Measurements from ENCODE around the gene HMCN2. TPM values are rescaled to one million over a fixed set of nuclear protein-coding genes. Genes with fewer than 3 reads are reported as not detected.

Gene HMCN2
- total RNA-seq, 1 experiment from 2014 or later: 8.6 TPM

- Mint-ChIP-seq H3K9me3 (no peaks in the 10 kb centered on the region), H3K27me3 (ENCODE audit: low read depth) (no peaks in the 10 kb centered on the region; the same call in 1 of the 2 replicates), H3K4me3 (no peak overlapping the region), H3K36me3 (ENCODE audit: insufficient read depth in 1 of 3, low read depth in 3 of 3) (peaks cover 1 to 41% (median 18%) of the 10 kb centered on the region in 3 experiments; a peak in 4 of 7 replicates), H3K4me1 (peaks cover 0 to 27% of the 10 kb centered on the region in 2 experiments; a peak in 2 of 4 replicates), H3K27ac (no peak overlapping the region)
- Histone ChIP-seq H2BK120ac (ENCODE audit: low read depth, low read length, poor library complexity, severe bottlenecking) (no peak overlapping the region), H3K4me2 (ENCODE audit: insufficient read depth, insufficient read length, low read length) (no peak overlapping the region), H4K20me1 (ENCODE audit: control insufficient read depth, insufficient read depth, insufficient read length) (no peaks in the 10 kb centered on the region), H2BK12ac (ENCODE audit: insufficient read length, low read depth, low read length) (no peak overlapping the region), H4K5ac (ENCODE audit: insufficient read length, low read depth, low read length) (no peak overlapping the region), H3K23me2 (ENCODE audit: insufficient read length, low read depth, low read length, poor library complexity, severe bottlenecking) (no peaks in the 10 kb centered on the region), H3K56ac (ENCODE audit: insufficient read length, low read depth, low read length) (no peak overlapping the region), H2BK15ac (ENCODE audit: low read depth, low read length) (no peak overlapping the region), H4K8ac (replicated peaks; ENCODE audit: insufficient read length, low read depth, low read length) (no peak overlapping the region), H3K9ac (ENCODE audit: extremely low read depth, insufficient read length, low read length) (no peak overlapping the region), H3K23ac (ENCODE audit: insufficient read length, low read depth, low read length) (no peak overlapping the region), H2AK5ac (ENCODE audit: insufficient read length, low read length) (no peak overlapping the region), H3K4me1 (ENCODE audit: insufficient read depth, low read length) (no peaks in the 10 kb centered on the region), H2BK20ac (ENCODE audit: low read depth, low read length, poor library complexity, severe bottlenecking) (no peak overlapping the region), H3K14ac (ENCODE audit: insufficient read depth, low read length) (no peak overlapping the region), H3K27me3 (ENCODE audit: insufficient read depth, low read length) (no peaks in the 10 kb centered on the region), H2AFZ (ENCODE audit: low read length) (no peak overlapping the region), H3K79me1 (ENCODE audit: insufficient read depth, low read depth, low read length, poor library complexity, severe bottlenecking) (no peaks in the 10 kb centered on the region), H3K4ac (ENCODE audit: low read depth, low read length) (no peak overlapping the region), H3K27ac (ENCODE audit: insufficient read length, low read depth, low read length) (no peak overlapping the region), H3K9me3 (ENCODE audit: control insufficient read depth, low read depth, low read length) (no peaks in the 10 kb centered on the region), H3T11ph (ENCODE audit: low read length) (no peak overlapping the region), H3K18ac (ENCODE audit: insufficient read length, low read depth, low read length) (no peak overlapping the region), H3K79me2 (ENCODE audit: insufficient read depth, low read length) (no peaks in the 10 kb centered on the region), H4K91ac (ENCODE audit: insufficient read length, low read depth, low read length) (no peak overlapping the region), H2BK5ac (ENCODE audit: insufficient read length, low read length) (no peak overlapping the region)
- peak; percentile 80 for DNase-seq
- whole genome bisulfite sequencing (ENCODE audit: extremely low coverage, insufficient read length, low lambda C conversion rate): no CpG with 5 or more reads among the region's 16 CpGs
- peak; percentile 72 for TF ChIP-seq CTCF (conservative IDR thresholded peaks at IDR 0.05)
Observed at GRCh38 chr9:130480673-130481072, 215.1 kb downstream of the HMCN2 start.

All from H9 (cell line).